Heart right ventricle (tissue), 16 donors: Measurements from ENCODE around the gene MYO3B. TPM values are rescaled to one million over a fixed set of nuclear protein-coding genes. Genes with fewer than 3 reads are reported as not detected.

ENCODE experiments used
- ATAC-seq, 8 donors: fragments of 200-7000 bp; cut with Tn5 transposase; one replicate each; pipeline ENCODE4 v1.9.1; 2020; ENCODE audit warnings: mild to moderate bottlenecking in 8 of 8, moderate library complexity in 8 of 8, moderate number of reproducible peaks in 1 of 8
- DNase-seq, 2 donors: peaks; one replicate each; pipeline ENCODE4 v3.0.0-alpha.2; 2020
- H3K27ac ChIP-seq, 10 donors: fragments of 200-600 bp; sonication (generic) in 2 of 10; one replicate each; pipeline versions ENCODE4 v1.5.0 to v1.8.0; 2020 to 2022; ENCODE audit warnings: mild to moderate bottlenecking in 3 of 10
- H3K27me3 ChIP-seq, 7 donors: fragments of 200-600 bp; one replicate each; pipeline ENCODE4 v1.8.0; 2021 to 2022; ENCODE audit warnings: mild to moderate bottlenecking in 2 of 7
- H3K36me3 ChIP-seq, 9 donors: fragments of 200-600 bp; sonication (generic) in 1 of 9; one replicate each; pipeline versions ENCODE4 v1.5.0 to v1.8.0; 2020 to 2022; ENCODE audit warnings: mild to moderate bottlenecking in 2 of 9
- H3K4me1 ChIP-seq, 9 donors: fragments of 200-600 bp; sonication (generic) in 1 of 9; one replicate each; pipeline versions ENCODE4 v1.5.0 to v1.8.0; 2020 to 2022; ENCODE audit warnings: mild to moderate bottlenecking in 4 of 9
- H3K4me3 ChIP-seq, 10 donors: fragments of 200-600 bp; sonication (generic) in 2 of 10; one replicate each; pipeline versions ENCODE4 v1.5.0 to v1.8.0; 2020 to 2022; ENCODE audit warnings: mild to moderate bottlenecking in 7 of 10, moderate library complexity in 2 of 10
- H3K9me3 ChIP-seq, 11 donors: fragments of 200-600 bp in 10 of 11; sonication (generic) in 2 of 11; one replicate each; pipeline versions ENCODE4 v1.5.0 to v1.8.0; 2013 to 2022; ENCODE audit warnings: mild to moderate bottlenecking in 2 of 11, control low read depth in 1 of 11, moderate library complexity in 1 of 11
- WGBS, 2 donors: extraction: QIAGEN DNeasy Blood & Tissue Kit; methylation state at CpG; one replicate each; pipeline ENCODE4 v1.1.7; 2013; ENCODE audit warnings: inconsistent platforms in 1 of 2; 5-methylcytosine and 5-hydroxymethylcytosine counted together
- intact Hi-C, 10 donors: fragments of 100-400 bp; cut with DNase I; formaldehyde crosslinking; loops; one replicate each; pipeline versions ENCODE4 v1.11.1 to v1.14.2; 2022
- polyA plus RNA-seq, 2 donors: library from polyadenylated mRNA; stranded (reverse); fragments of 200-250 nt; gene quantifications; one replicate each; pipeline ENCODE4 v1.2.3, GENCODE V29; 2013
- total RNA-seq, 10 donors: library from RNA; stranded (reverse); fragmentation: NEBNext Ultra II Directional in 3 of 10; extraction: Animal tissue kit (Norgen Biotek cat#: 25700) in 3 of 10; gene quantifications; one replicate each; pipeline versions ENCODE4 v1.2.1 to v1.2.4, GENCODE V29; 2021 to 2023
- TF ChIP-seq, protein P1 (sequence below), 9 donors: fragments of 200-600 bp; sonication (generic) in 2 of 9; IDR thresholded peaks; one replicate each; pipeline versions ENCODE4 v1.5.0 to v1.8.0; 2021 to 2022; ENCODE audit warnings: antibody characterized with exemption in 9 of 9, mild to moderate bottlenecking in 5 of 9, moderate library complexity in 1 of 9
- donor health status: Arrhythmogenic right ventricular cardiomyopathy.
- donor health status: ischemic (EF 13 %, LVEDD 7.1; RV severe dilation, severe dysfunction).
- donor health status: healthy with polysubstance abuse.
- donor health status: DM: no; HTN: yes; CAD: no.
- donor health status: DM: no; HTN: no; CAD: no.
- donor health status: ischemic (EF 25% LVEDD 6.9; RV normal size, moderate dysfunction).
- donor health status: ischemic (EF 25% LVEDD 5.7; RV mildly dilated, moderate dysfunction).
- donor health status: healthy.
- donor health status: DM: yes; HTN: yes; CAD: no.
- donor health status: Ischemic cardiomyopathy.
- donor health status: ischemic (EF 35%, LVEDD 5.7; RV mildly dilated, moderate dysfunction).
- donor health status: nonischemic (EF 11% LVEDD 7.7; RV severe dilation, severe dysfunction).
- donor health status: DM: yes; HTN: yes; CAD: no.
- donor health status: PGD.
- donor health status: ischemic (EF 29% LVEDD 5.4; RV normal size, mild dysfunction).
- donor health status: nonischemic (EF 23%, LVEDD 6.1; RV moderate dilation, normal function).

MYO3B gene
- total and polyA plus RNA-seq, 12 donors = 0.05 to 0.21 (median 0.09) TPM; not detected in 8

DNA sequence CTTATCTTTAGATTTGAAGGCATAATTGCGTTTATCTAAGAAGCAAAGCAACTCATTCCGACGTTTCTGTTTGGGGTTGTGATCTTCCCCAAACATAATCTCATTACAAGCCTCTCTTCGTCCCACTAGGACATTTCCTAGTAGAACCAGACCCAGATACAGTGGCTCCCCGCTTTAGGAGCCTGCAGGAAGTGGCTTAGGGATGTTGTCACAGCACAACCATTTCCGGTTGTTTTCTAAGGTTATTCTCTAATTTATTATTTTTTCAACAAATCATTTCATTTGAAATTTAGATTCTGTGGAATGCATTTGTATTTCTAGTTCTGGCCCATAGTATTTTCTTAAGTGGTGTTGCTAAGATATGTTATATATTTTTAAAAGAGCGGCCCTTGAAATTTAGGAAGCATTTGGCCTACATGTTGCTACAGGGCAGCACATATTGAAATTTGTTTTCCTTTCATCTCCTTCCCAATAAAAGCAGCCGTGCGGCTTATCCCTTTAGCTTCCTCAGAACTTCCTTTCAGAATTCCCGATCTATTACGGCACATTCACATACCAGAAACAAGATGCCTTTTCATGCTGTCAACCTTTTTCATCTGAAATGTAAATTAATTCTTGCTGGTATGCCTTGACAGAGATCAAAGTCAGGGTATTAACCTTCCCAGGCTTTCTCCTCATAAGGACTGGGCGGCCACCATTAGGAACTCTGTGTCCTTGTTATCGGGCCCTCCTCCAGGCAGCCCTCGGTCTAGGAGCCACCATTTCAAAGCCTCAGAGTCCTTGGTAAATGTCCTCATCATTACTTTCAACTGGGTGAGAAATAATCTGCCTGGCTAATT lies 326.2 kb downstream of the MYO3B start:
- intact Hi-C loops = loop anchor here in 2 of 10 donors (10.0 kb wide), 1 partner anchor 211 kb away; the partner anchor contains the start of gene SP5 (in 2 of the 2)
- no peak overlapping the region for H3K4me3 ChIP-seq
- WGBS, 2 donors = 54 to 59% methylated on average over 14 of the region's 14 CpGs
- H3K27ac ChIP-seq = peak overlapping the region in 7 of 10 donors; percentile 17 to 65 (median 57)
- DNase-seq (no peak), ATAC-seq (no peak)
- no peaks in the 10 kb centered on the region for H3K9me3 ChIP-seq
- H3K36me3 ChIP-seq = no peaks in the 10 kb centered on the region
- H3K27me3 ChIP-seq = peaks cover 0 to 14% (median 0%) of the 10 kb centered on the region in 7 donors
- TF ChIP-seq, protein P1, sequence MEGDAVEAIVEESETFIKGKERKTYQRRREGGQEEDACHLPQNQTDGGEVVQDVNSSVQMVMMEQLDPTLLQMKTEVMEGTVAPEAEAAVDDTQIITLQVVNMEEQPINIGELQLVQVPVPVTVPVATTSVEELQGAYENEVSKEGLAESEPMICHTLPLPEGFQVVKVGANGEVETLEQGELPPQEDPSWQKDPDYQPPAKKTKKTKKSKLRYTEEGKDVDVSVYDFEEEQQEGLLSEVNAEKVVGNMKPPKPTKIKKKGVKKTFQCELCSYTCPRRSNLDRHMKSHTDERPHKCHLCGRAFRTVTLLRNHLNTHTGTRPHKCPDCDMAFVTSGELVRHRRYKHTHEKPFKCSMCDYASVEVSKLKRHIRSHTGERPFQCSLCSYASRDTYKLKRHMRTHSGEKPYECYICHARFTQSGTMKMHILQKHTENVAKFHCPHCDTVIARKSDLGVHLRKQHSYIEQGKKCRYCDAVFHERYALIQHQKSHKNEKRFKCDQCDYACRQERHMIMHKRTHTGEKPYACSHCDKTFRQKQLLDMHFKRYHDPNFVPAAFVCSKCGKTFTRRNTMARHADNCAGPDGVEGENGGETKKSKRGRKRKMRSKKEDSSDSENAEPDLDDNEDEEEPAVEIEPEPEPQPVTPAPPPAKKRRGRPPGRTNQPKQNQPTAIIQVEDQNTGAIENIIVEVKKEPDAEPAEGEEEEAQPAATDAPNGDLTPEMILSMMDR (IDR thresholded peaks at IDR 0.05) = no peak
- peaks cover 0 to 53% (median 21%) of the 10 kb centered on the region in 9 donors for H3K4me1 ChIP-seq

DNA sequence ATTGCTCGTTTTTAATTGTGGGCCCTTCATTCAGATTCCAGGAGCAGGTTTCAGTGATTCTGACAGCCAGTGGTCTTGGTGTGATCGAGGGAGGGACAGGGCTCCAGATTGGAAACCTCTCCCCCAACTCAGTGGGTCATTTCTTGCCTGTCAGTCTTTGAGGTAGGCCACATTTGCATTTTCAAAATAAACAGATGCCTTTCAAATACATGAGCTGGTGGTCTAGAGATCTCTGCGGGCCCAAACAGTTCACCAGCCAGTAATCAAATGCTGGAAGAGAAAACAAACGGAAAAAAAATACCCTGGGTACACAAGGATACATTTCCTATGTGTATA lies 326.8 kb downstream of the MYO3B start:
- H3K27ac ChIP-seq = peak overlapping the region in 7 of 10 donors; percentile 17 to 65 (median 57)
- 58 to 73% methylated on average over 4 of the region's 4 CpGs for whole genome bisulfite sequencing, 2 donors
- no peaks in the 10 kb centered on the region for H3K9me3 ChIP-seq
- H3K4me3 ChIP-seq = no peak overlapping the region
- no peaks in the 10 kb centered on the region for H3K36me3 ChIP-seq
- ATAC-seq (no peak), DNase-seq (no peak)
- H3K27me3 ChIP-seq = peaks cover 0 to 14% (median 0%) of the 10 kb centered on the region in 7 donors
- intact Hi-C loops = loop anchor here in 2 of 10 donors (10.0 kb wide), 1 partner anchor 210 kb away; the partner anchor contains the start of gene SP5 (in 2 of the 2)
- H3K4me1 ChIP-seq = peaks cover 0 to 53% (median 21%) of the 10 kb centered on the region in 9 donors
- TF ChIP-seq, protein P1 (IDR thresholded peaks at IDR 0.05) = no peak

DNA sequence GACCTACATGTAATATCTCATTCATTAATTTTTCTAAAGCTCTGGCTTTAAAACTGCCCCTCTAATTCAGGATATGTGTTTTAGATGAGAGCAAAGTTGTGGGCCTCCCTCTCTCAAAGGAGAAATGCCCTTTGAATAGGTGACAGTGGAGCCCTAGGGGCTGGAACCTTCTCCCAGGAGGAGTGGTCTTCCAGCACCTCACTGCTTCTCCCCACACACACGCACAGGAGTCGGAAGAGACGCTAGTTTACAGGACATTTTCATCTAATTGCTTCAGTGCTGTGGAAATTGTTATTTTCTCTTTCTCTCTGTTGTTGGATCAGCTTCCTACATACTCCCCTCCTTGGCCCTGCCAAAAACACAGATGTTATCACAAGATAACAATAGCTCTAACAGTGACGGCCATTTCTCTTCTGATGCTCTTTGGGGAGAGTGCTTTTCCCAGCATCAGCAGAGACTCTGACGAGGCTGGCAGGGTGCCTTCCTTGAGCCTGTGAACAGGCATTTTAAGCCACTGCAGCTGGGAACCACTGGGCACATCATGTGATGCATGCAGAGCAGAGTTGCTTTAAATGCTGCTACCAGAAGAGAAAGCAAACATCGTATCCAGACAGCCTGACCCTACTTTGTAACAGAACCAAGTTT lies 327.8 kb downstream of the MYO3B start:
- intact Hi-C loops = loop anchor here in 2 of 10 donors (10.0 kb wide), 1 partner anchor 209 kb away; the partner anchor contains the start of gene SP5 (in 2 of the 2)
- Histone ChIP-seq H3K27ac (peak overlapping the region in 8 of 10 donors; percentile 20 to 68 (median 60)), H3K4me1 (peaks cover 0 to 47% (median 21%) of the 10 kb centered on the region in 9 donors), H3K27me3 (peaks cover 0 to 14% (median 0%) of the 10 kb centered on the region in 7 donors), H3K36me3 (no peaks in the 10 kb centered on the region), H3K4me3 (peak overlapping the region in 4 of 10 donors; percentile 22 to 29 (median 26)), H3K9me3 (no peaks in the 10 kb centered on the region)
- ATAC-seq (peak; percentile 59 to 86 (median 78)), DNase-seq (peak; percentile 66 to 69)
- 23 to 36% methylated on average over 6 of the region's 6 CpGs for WGBS, 2 donors
- TF ChIP-seq, protein P1 (IDR thresholded peaks at IDR 0.05) = no peak
